Thymus (tissue), 11 donors: Measurements from ENCODE around the gene RNASE11. TPM values are rescaled to one million over a fixed set of nuclear protein-coding genes. Genes with fewer than 3 reads are reported as not detected.
"Not testable (repeated sequence)": the region's sequence is repeated elsewhere in the genome, so short reads cannot be mapped to it uniquely, and the experiment has no call there.

Source experiments
- DNase-seq, 9 donors: peaks; one replicate each; pipeline ENCODE4 v3.0.0-alpha.2; 2013; ENCODE audit warnings: low spot score in 9 of 9, low read depth in 6 of 9, missing footprints in 1 of 9
- H3K27ac ChIP-seq, 2 donors: one replicate each; pipeline ENCODE4 v1.5.1; 2013; ENCODE audit warnings: control low read depth in 1 of 2, low read depth in 1 of 2, low read length in 1 of 2, mild to moderate bottlenecking in 1 of 2, moderate library complexity in 1 of 2
- H3K27me3 ChIP-seq, 2 donors: one replicate each; pipeline ENCODE4 v1.5.1; 2013; ENCODE audit warnings: low read length in 1 of 2; ENCODE audit not compliant: control insufficient read depth in 2 of 2, insufficient read depth in 1 of 2
- H3K36me3 ChIP-seq, 2 donors: one replicate each; pipeline ENCODE4 v1.5.1; 2013; ENCODE audit warnings: low read length in 1 of 2, mild to moderate bottlenecking in 1 of 2, moderate library complexity in 1 of 2; ENCODE audit not compliant: control insufficient read depth in 2 of 2, insufficient read depth in 2 of 2
- H3K4me1 ChIP-seq, 2 donors: one replicate each; pipeline ENCODE4 v1.5.1; 2013; ENCODE audit warnings: low read length in 2 of 2; ENCODE audit not compliant: control insufficient read depth in 2 of 2, insufficient read depth in 2 of 2
- H3K4me3 ChIP-seq, 2 donors: one replicate each; pipeline ENCODE4 v1.5.1; 2013; ENCODE audit warnings: low read length in 2 of 2, control low read depth in 1 of 2, mild to moderate bottlenecking in 1 of 2
- H3K9me3 ChIP-seq, 2 donors: one replicate each; pipeline ENCODE4 v1.5.1; 2013; ENCODE audit warnings: low read length in 1 of 2, mild to moderate bottlenecking in 1 of 2; ENCODE audit not compliant: control insufficient read depth in 2 of 2, insufficient read depth in 1 of 2
- WGBS: extraction: QIAGEN DNeasy Blood & Tissue Kit; methylation state at CpG from one replicate; pipeline ENCODE4 v1.1.7; 2013; 5-methylcytosine and 5-hydroxymethylcytosine counted together
- polyA plus RNA-seq: library from polyadenylated mRNA; stranded (reverse); fragments of 200-250 nt; gene quantifications from one replicate; pipeline ENCODE4 v1.2.3, GENCODE V29; 2013
- total RNA-seq: library from RNA; stranded (reverse); fragments of 120-200 nt; gene quantifications from one replicate; pipeline ENCODE4 v1.2.4, GENCODE V29; 2013
- donor health status: healthy.

The RNASE11 gene
- total and polyA plus RNA-seq, 2 donors: 0.02 TPM; not detected in 1

DNA sequence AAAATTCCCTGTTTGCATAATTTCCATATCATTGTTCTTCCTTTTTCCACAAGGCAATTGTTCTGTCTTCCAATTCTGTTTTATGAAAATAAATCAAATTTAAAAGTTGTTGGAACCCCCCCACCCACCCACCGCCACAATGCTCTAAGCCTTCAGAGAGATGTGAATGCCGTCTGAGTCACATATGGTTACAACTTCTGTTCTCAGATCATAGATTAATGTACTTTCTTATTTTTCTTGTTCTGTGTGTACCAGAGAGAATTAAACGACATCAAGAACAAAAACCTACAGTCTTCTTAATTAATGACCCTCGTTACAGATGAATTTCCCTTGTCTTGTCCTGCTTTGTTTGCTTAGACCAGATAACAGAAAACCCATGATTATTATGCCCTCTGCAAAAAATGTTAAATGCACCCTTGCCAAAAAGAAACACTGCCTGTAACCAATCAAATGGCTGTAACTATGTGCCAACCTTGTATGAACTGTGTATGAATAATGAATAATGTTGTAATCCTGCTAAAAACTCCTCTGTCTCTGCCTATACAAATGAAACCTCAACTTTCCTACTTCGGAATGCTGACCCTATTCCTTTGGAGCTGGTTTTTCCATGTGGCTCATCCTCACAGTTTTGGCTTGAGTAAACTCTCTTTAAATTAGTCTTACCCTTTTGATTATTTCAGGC is 39.7 kb upstream of the RNASE11 start:
- Histone ChIP-seq H3K4me3 (no peak overlapping the region), H3K27me3 (peaks cover 49 to 97% of the 10 kb centered on the region in 2 donors), H3K4me1 (peaks cover 4 to 13% of the 10 kb centered on the region in 2 donors), H3K27ac (no peak overlapping the region), H3K9me3 (no peaks in the 10 kb centered on the region), H3K36me3 (no peaks in the 10 kb centered on the region)
- no peak for DNase-seq
- WGBS: 82% methylated on average over 5 of the region's 5 CpGs

DNA sequence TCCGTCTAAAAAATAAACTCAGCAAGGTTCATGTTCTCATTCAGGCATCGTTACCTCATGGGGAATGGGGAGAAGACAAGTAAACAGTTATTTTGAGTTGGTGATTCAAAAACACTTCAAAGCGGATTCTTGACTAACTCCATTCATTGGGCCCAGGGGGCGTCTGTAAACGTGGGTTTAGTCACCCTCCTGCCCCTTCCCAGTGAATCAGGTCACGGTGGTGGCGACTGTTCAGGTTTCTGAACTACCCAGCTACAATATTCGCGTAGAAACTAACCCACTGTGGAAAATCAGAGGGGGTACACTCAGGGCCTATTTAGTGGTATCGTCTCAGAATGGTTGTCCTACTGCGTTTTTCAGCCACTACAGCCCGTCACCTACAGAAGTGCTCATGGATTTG is 38.5 kb upstream of the RNASE11 start:
- Histone ChIP-seq H3K4me3 (no peak overlapping the region), H3K4me1 (peaks cover 2 to 3% of the 10 kb centered on the region in 2 donors), H3K36me3 (no peaks in the 10 kb centered on the region), H3K9me3 (no peaks in the 10 kb centered on the region), H3K27me3 (peaks cover 48 to 95% of the 10 kb centered on the region in 2 donors), H3K27ac (no peak overlapping the region)
- DNase-seq: no peak
- WGBS: 25% methylated on average over 12 of the region's 12 CpGs

DNA sequence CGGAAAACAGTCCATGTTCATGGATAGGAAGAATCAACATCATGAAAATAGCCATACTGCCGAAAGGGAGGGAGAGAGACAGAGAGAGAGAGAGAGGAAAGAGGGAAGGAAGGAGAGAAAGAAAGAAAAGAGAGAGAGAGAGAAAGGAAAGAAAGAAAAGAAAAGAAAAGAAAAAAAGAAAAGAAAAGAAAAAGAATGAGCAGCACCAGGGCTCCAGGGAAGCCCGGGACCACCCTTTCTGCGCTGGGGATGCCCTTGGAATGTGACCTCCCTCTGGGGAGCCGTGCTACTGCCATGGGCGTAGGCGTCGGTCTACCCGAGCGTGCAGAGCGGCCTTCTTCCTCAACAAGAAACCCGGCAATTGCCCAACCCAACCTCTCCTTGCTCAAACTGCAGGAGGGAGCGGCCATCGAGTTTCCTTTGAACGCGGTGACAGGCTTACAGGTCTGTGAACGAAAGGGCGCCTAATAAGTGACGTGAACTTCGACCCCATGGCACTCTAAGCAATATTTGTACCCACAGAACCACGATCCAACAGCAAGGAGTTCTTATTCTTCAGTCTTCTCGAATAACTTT is 36.8 kb upstream of the RNASE11 start:
- Histone ChIP-seq H3K4me3 (no peak overlapping the region), H3K27ac (no peak overlapping the region), H3K9me3 (no peaks in the 10 kb centered on the region), H3K27me3 (peaks cover 38 to 79% of the 10 kb centered on the region in 2 donors), H3K4me1 (peaks cover 0 to 2% of the 10 kb centered on the region in 2 donors), H3K36me3 (no peaks in the 10 kb centered on the region)
- 7% methylated on average over 22 of the region's 22 CpGs for WGBS
- no peak for DNase-seq

DNA sequence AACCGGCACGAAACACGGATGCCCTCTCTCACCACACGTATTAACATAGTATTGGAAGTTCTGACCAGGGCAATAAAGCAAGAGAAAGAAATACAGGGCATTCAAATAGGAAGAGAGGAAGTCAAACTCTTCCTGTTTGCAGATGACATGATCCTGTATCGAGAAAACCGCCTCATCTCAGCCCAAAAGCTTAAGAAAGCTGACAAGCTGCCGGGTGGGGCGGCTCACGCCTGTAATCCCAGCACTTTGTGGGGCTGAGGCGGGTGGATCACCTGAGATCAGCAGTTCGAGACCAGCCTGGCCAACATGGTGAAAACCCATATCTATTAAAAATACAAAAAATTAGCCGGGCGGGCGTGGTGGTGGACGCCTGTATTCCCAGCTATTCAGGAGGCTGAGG is 36.0 kb upstream of the RNASE11 start:
- peaks cover 0 to 2% of the 10 kb centered on the region in 2 donors for H3K4me1 ChIP-seq
- H3K36me3 ChIP-seq: no peaks in the 10 kb centered on the region
- H3K9me3 ChIP-seq: no peaks in the 10 kb centered on the region
- peaks cover 37 to 72% of the 10 kb centered on the region in 2 donors for H3K27me3 ChIP-seq
- no peak for DNase-seq
- 39% methylated on average over 15 of the region's 15 CpGs for WGBS
- no peak overlapping the region for H3K27ac ChIP-seq
- H3K4me3 ChIP-seq: no peak overlapping the region

DNA sequence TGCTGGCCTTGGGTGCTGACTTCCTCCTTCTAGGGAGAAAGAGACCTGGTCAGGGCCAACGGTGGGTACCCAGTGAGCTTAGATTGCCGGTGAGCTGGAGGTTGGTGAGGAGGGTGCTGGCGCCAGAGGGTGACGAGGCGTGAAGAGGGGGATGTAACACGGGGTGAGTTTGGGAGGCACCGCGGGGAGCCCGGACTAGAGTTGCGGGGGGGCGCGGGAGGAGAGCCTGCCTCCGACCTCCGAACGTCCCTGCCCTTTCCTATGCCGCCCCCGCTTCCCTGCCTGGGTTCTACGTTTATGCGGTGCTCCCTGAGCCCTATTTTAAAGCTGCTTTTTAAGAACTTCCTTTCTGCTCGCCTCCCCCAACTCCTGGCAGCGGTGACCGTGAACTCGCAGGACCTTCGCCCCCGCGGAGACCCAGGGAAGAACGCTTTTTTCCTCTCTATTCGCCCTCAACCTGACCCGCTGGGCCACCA is 35.1 kb upstream of the RNASE11 start:
- Histone ChIP-seq H3K36me3 (no peaks in the 10 kb centered on the region), H3K9me3 (no peaks in the 10 kb centered on the region), H3K27me3 (peaks cover 36 to 62% of the 10 kb centered on the region in 2 donors), H3K27ac (no peak overlapping the region), H3K4me3 (no peak overlapping the region), H3K4me1 (peaks cover 0 to 2% of the 10 kb centered on the region in 2 donors)
- 8% methylated on average over 29 of the region's 29 CpGs for WGBS
- no peak for DNase-seq

DNA sequence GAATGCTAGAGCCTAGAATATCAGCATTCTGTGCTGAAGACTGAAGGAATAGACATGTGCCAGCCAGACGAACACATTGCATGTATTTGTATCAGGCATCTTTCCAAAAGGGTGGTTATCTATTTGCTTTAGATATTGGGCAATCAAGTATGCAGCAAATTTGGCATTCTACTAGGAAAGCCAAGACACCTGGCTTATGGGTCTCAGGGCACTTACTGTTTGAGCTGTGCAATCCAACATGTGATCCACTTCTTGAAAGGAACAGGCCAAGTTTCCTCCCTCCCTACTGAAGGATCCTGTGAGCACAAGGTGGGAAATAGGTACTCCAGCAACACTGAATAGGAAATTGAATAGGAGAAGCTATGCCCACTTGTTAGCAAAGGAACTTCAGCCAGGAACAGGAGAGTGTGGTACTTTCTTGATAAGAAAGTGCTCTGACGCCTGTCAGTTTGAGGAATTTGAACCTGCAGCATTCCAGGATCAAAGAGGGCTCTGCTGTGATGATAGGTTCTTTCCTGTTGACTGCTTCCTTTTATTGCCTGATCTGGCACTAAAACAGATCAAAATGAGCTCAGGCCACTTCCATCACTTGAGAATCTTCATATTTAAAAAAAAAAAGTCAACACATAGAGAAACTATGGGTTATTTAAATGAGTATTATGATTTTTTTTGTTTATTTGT is 33.1 kb upstream of the RNASE11 start:
- H3K36me3 ChIP-seq: no peaks in the 10 kb centered on the region
- 92% methylated on average over 2 of the region's 2 CpGs for WGBS
- no peak overlapping the region for H3K4me3 ChIP-seq
- peaks cover 24 to 44% of the 10 kb centered on the region in 2 donors for H3K27me3 ChIP-seq
- no peak for DNase-seq
- peaks cover 0 to 2% of the 10 kb centered on the region in 2 donors for H3K4me1 ChIP-seq
- H3K27ac ChIP-seq: no peak overlapping the region
- H3K9me3 ChIP-seq: no peaks in the 10 kb centered on the region

DNA sequence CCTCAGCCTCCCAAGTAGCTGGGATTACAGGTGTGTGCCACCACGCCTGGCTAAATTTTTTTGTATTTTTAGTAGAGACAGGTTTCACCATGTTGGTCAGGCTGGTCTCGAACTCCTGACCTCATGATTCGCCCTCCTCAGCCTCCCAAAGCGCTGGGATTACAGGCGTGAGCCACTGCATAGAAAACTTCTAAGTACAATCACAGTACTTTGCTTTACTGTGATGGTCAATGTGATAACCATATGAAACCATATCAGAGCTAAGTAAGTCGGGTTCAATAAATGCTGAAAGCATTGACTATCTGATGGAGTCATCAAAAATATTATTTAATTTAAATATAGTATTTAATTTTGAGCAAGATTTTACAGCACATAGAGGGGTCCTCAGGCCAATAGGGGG is 31.9 kb upstream of the RNASE11 start:
- not testable (repeated sequence) for H3K9me3 ChIP-seq, H3K4me1 ChIP-seq, H3K27ac ChIP-seq, DNase-seq, H3K4me3 ChIP-seq, H3K36me3 ChIP-seq
- H3K27me3 ChIP-seq: peaks cover 19 to 32% of the 10 kb centered on the region in 2 donors
- WGBS: 97% methylated on average over 6 of the region's 6 CpGs

DNA sequence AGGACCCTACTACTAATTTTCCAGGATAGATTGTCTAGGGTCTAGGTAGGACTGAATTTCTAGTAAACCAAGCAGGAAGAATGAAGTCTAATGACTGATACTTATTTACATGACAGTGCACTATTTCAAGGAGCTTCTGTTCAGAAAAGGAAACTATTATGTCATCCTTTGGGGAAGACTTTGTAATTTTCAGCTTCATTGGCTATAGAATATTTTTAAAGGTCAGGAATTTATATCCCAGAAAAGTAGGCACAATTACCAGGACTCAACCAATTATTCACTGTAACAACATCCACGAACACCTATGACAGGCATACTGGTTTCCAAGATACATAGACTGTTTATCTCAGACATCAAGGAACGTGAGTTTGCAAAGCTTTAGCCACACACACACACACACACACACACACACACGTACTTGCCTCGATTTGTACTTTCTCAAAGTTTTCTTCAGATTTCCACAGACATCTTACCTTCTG is 30.5 kb upstream of the RNASE11 start:
- peaks cover 9 to 25% of the 10 kb centered on the region in 2 donors for H3K27me3 ChIP-seq
- H3K36me3 ChIP-seq: no peaks in the 10 kb centered on the region
- no peaks in the 10 kb centered on the region for H3K9me3 ChIP-seq
- WGBS: 72% methylated on average over 4 of the region's 4 CpGs
- DNase-seq: no peak
- no peak overlapping the region for H3K27ac ChIP-seq
- no peak overlapping the region for H3K4me3 ChIP-seq
- peaks cover 3 to 8% of the 10 kb centered on the region in 2 donors for H3K4me1 ChIP-seq
